ENCODE measurements around the gene SERTAD3.
"Not testable (repeated sequence)": the region's sequence is repeated elsewhere in the genome, so short reads cannot be mapped to it uniquely, and the experiment has no call there.

The SERTAD3 gene, protein sequence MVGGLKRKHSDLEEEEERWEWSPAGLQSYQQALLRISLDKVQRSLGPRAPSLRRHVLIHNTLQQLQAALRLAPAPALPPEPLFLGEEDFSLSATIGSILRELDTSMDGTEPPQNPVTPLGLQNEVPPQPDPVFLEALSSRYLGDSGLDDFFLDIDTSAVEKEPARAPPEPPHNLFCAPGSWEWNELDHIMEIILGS

DNA sequence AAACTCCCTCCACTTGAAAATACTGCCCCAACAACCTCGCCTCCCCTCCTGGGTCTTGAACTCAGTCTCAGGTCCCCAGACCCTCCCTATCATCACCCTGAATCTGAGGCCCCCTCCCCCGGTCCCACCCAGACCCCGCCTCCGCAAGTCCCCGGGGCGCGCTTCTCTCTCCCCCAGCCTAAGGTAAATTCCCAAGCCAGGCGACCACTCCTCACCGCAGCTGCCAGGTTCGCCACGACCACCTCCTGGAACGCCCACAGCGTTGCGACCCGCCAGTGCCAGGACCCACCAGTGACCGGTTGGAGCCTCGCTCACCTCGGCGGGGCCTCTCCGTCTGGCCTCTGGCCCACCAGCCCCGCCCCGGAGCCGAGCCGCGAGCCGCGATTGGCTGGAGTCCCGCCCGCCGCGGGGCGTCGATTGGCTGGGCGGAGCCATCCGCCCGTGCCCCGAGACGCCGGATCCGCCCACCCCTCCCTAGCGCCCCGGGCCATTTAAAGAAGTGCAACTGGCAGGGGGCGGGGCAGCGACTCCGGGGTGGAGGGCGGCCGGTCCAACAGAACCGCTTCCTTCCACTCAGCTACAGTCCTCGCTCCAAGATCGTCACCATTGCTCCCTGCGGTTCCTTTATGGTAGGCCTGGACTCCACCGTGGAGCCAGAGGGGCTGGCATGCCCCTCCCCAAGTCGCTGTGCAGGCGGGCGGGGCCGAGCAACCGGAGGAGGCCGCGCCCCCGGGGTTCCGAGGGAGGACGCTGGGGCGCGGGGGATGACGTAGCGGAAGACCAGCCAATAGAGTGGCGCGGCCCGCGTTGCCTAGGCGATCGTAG, at the start of gene SERTAD3:
SERTAD3 (minus strand) TSS at position 336 of the 825 bp plus-strand sequence. CDS start 2,255 bp downstream, outside the sequence.
- Histone ChIP-seq H3K4me3 (ENCODE audit: low read depth, low read length) (peak within 1 kb of the TSS; percentile 99), H3K27me3 (ENCODE audit: insufficient read depth, low read depth, severe bottlenecking) (no peaks in the 10 kb centered on the region), H3K9me3 (ENCODE audit: severe bottlenecking) (no peaks in the 10 kb centered on the region), H3K27ac (peak within 1 kb of the TSS; percentile 93), H3K36me3 (peaks cover 16% of the 10 kb centered on the region)
- TF ChIP-seq, protein P1, sequence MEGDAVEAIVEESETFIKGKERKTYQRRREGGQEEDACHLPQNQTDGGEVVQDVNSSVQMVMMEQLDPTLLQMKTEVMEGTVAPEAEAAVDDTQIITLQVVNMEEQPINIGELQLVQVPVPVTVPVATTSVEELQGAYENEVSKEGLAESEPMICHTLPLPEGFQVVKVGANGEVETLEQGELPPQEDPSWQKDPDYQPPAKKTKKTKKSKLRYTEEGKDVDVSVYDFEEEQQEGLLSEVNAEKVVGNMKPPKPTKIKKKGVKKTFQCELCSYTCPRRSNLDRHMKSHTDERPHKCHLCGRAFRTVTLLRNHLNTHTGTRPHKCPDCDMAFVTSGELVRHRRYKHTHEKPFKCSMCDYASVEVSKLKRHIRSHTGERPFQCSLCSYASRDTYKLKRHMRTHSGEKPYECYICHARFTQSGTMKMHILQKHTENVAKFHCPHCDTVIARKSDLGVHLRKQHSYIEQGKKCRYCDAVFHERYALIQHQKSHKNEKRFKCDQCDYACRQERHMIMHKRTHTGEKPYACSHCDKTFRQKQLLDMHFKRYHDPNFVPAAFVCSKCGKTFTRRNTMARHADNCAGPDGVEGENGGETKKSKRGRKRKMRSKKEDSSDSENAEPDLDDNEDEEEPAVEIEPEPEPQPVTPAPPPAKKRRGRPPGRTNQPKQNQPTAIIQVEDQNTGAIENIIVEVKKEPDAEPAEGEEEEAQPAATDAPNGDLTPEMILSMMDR (IDR thresholded peaks at IDR 0.05; ENCODE audit: low read depth, low read length): no peak
- peak; percentile 96 for DNase-seq

DNA sequence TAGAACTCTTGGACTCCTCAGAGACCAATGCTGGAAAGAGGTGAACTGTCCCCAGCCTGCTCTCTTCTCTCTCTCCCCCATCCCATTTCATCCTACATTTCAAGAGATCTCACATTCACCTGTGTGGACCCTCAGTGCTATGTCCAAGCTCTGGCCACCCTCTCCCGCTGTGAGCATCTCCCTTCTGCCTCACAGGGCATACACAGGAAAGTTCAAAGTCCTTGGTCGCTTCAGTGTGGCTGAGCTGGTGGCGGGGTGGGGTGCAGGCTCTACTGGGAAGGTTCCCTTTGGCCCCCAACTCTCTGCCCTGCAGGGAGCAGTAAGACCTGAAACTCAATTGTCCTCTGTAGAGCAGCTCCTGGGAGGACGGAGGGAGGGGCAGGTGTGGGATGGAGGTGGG, 49.6 kb upstream of the SERTAD3 start:
- DNase-seq: no peak
- no peak overlapping the region for H3K27ac ChIP-seq
- H3K9me3 ChIP-seq (ENCODE audit: severe bottlenecking): no peaks in the 10 kb centered on the region
- no peaks in the 10 kb centered on the region for H3K27me3 ChIP-seq (ENCODE audit: insufficient read depth, low read depth, severe bottlenecking)
- H3K36me3 ChIP-seq: no peaks in the 10 kb centered on the region
- TF ChIP-seq, protein P1 (IDR thresholded peaks at IDR 0.05; ENCODE audit: low read depth, low read length): no peak
- H3K4me3 ChIP-seq (ENCODE audit: low read depth, low read length): no peak overlapping the region

DNA sequence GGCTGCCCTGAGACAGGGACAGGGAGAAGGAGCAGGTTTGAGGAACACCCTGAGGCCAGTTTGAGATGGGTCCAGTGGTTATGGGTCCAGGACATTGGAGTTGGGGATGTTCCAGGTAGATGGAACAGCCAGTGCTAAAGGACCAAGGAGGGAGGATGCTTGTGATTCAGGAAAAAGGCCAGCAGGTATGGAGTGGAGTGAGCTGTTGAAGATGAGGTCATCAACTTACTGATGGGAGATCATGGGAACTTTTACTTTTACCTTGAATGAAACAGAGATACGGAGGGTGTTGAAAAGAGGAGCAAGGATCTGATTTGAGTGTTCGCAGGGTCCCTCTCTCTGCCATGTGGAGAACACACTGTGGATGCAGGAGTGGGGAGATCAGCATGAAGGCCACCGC, 48.1 kb upstream of the SERTAD3 start:
- no peak for DNase-seq
- no peak overlapping the region for H3K4me3 ChIP-seq (ENCODE audit: low read depth, low read length)
- H3K36me3 ChIP-seq: no peaks in the 10 kb centered on the region
- TF ChIP-seq, protein P1 (IDR thresholded peaks at IDR 0.05; ENCODE audit: low read depth, low read length): no peak
- H3K27ac ChIP-seq: no peak overlapping the region
- H3K27me3 ChIP-seq (ENCODE audit: insufficient read depth, low read depth, severe bottlenecking): no peaks in the 10 kb centered on the region
- H3K9me3 ChIP-seq (ENCODE audit: severe bottlenecking): no peaks in the 10 kb centered on the region

DNA sequence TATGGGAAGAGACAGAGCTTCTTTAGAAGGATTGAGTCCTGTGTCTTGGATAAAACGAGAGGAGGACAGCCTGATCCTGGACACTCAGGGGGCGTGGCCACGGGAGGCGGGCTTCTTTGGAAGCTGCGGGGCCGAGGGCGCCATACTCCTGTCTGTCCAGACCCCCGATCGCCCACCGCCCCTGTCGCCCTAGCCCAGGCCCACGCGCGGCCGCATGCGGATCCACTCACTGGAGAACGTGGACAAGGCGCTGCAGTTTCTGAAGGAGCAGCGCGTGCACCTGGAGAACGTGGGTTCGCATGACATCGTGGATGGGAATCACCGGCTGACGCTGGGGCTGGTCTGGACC, 45.7 kb upstream of the SERTAD3 start:
- TF ChIP-seq, protein P1 (IDR thresholded peaks at IDR 0.05; ENCODE audit: low read depth, low read length): no peak
- DNase-seq: no peak
- no peaks in the 10 kb centered on the region for H3K27me3 ChIP-seq (ENCODE audit: insufficient read depth, low read depth, severe bottlenecking)
- H3K9me3 ChIP-seq (ENCODE audit: severe bottlenecking): no peaks in the 10 kb centered on the region
- H3K4me3 ChIP-seq (ENCODE audit: low read depth, low read length): no peak overlapping the region
- H3K36me3 ChIP-seq: no peaks in the 10 kb centered on the region
- H3K27ac ChIP-seq: no peak overlapping the region

DNA sequence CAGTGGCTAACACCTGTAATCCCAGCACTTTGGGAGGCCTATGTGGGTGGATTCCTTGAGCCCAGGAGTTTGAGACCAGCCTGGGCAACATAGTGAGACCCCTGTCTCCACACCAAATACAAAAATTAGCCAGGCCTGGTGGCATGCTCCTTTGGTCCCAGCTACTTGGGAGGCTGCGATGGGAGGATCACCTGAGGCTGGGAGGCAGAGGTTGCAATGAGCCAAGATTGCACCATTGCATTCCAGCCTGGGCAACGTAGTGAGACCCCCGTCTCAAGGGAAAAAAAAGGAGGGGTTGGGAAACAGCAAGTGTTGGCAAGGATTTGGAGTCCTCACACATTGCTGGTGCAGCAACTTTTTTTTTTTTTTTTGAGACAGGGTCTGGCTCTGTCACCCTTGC, 41.9 kb upstream of the SERTAD3 start:
- no peaks in the 10 kb centered on the region for H3K27me3 ChIP-seq (ENCODE audit: insufficient read depth, low read depth, severe bottlenecking)
- H3K27ac ChIP-seq: no peak overlapping the region
- TF ChIP-seq, protein P1 (IDR thresholded peaks at IDR 0.05; ENCODE audit: low read depth, low read length): no peak
- no peaks in the 10 kb centered on the region for H3K9me3 ChIP-seq (ENCODE audit: severe bottlenecking)
- H3K4me3 ChIP-seq (ENCODE audit: low read depth, low read length): no peak overlapping the region
- no peak for DNase-seq
- H3K36me3 ChIP-seq: no peaks in the 10 kb centered on the region

DNA sequence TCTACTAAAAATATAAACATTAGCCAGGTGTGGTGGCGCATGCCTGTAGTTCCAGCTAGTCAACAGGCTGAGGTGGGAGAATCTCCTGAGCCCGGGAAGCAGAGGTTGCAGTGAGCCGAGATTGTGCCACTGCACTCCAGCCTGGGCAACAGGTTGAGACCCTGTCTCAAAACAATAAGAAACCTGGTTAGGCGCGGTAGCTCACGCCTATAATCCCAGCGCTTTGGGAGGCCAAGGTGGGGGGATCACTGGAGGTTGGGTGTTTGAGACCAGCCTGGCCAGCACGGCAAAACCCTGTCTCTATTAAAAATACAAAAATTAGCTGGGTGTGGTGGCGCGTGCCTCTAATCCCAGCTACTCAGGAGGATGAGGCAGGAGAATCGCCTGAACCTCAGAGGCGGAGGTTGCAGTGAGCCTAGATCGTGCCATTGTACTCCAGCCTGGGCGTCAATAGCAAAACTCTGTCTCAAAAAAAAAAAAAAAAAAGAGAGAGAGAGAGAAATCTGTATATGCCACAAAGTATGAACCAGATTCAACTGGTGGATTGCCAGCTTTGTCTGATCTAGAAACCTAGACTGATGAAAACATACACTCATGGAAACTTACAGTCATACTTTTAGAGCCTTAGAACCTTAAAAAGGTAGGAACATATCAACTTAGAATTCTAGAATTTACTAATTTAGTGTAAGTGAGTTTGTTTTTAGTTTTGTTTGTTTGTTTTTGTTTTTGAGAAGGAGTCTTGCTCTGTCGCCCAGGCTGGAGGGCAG, 31.9 kb upstream of the SERTAD3 start:
- DNase-seq; H3K4me3 ChIP-seq (ENCODE audit: low read depth, low read length); H3K27ac ChIP-seq; H3K9me3 ChIP-seq (ENCODE audit: severe bottlenecking); H3K36me3 ChIP-seq; H3K27me3 ChIP-seq (ENCODE audit: insufficient read depth, low read depth, severe bottlenecking): not testable (repeated sequence)

All from WERI-Rb-1 (cell line).